Heart left ventricle (tissue), 13 donors: ENCODE measurements around the gene CTU1.

Source experiments
- CTCF ChIP-seq, 12 donors: fragments of 200-600 bp; sonication (generic) in 4 of 12; IDR thresholded peaks; one replicate each; pipeline versions ENCODE4 v1.5.0 to v1.8.0; 2018 to 2022; ENCODE audit warnings: antibody characterized with exemption in 12 of 12, mild to moderate bottlenecking in 5 of 12
- POLR2A ChIP-seq, 2 donors: fragments of 450-650 bp; IDR thresholded peaks; one replicate each; pipeline ENCODE4 v1.6.1; 2017; ENCODE audit warnings: antibody characterized with exemption in 2 of 2, mild to moderate bottlenecking in 2 of 2, moderate library complexity in 2 of 2
- donor health status: ischemic (EF 13 %, LVEDD 7.1; RV severe dilation, severe dysfunction).
- donor health status: DM: no; HTN: yes; CAD: no.
- donor health status: DM: no; HTN: no; CAD: no.
- donor health status: ischemic (EF 25% LVEDD 6.9; RV normal size, moderate dysfunction).
- donor health status: ischemic (EF 25% LVEDD 5.7; RV mildly dilated, moderate dysfunction).
- donor health status: ischemic (EF 35%, LVEDD 5.7; RV mildly dilated, moderate dysfunction).
- donor health status: nonischemic (EF 11% LVEDD 7.7; RV severe dilation, severe dysfunction).
- donor health status: DM: yes; HTN: yes; CAD: no.
- donor health status: PGD.
- donor health status: ischemic (EF 29% LVEDD 5.4; RV normal size, mild dysfunction).
- donor health status: nonischemic (EF 23%, LVEDD 6.1; RV moderate dilation, normal function).

- TF ChIP-seq POLR2A (IDR thresholded peaks at IDR 0.05): no peak
- no peak for TF ChIP-seq CTCF (IDR thresholded peaks at IDR 0.05)
These were observed 18.8 kb upstream of the CTU1 start for GRCh38 chr19:51127032-51127431.
